SK-N-SH (cell line): Measurements from ENCODE around the gene SV2A. TPM values are rescaled to one million over a fixed set of nuclear protein-coding genes. Genes with fewer than 3 reads are reported as not detected.
"Not testable (repeated sequence)": the region's sequence is repeated elsewhere in the genome, so short reads cannot be mapped to it uniquely, and the experiment has no call there.

ENCODE experiments used
- CTCF ChIA-PET: fragments of 300-600, 350-600 bp; formaldehyde crosslinking; extraction: SDS; loops from one replicate; lab custom pipeline; 2021; lab: Yijun Ruan, JAX
- POLR2A ChIA-PET: fragments of 350-600 bp; sonication (Branson Sonifier 250); formaldehyde crosslinking; extraction: SDS; loops from one replicate; lab custom pipeline; 2020; ENCODE audit warnings: antibody characterized with exemption, inconsistent platforms; lab: Yijun Ruan, JAX
- DNase-seq: peaks from one replicate; pipeline ENCODE4 v3.0.0; 2012
- H2AFZ ChIP-seq: fragments of 200-600 bp; sonication (generic); 2 replicates; pipeline ENCODE4 v1.8.1; 2016; ENCODE audit warnings: antibody characterized with exemption, mild to moderate bottlenecking, low read depth
- H3F3A ChIP-seq: fragments of 200-600 bp; sonication (generic); replicated peaks from 2 replicates; pipeline ENCODE3; 2016; ENCODE audit warnings: antibody characterized with exemption, mild to moderate bottlenecking; ENCODE audit not compliant: insufficient read depth
- H3K27ac ChIP-seq, 2 experiments: fragments of 200-500 bp in 1 of 2; fragments of 200-600 bp in 1 of 2; sonication (Bioruptor generic) in 1 of 2; sonication (generic), shearing (Covaris generic) in 1 of 2; 2 replicates each; pipeline versions ENCODE4 v1.5.1 to v1.6.1; 2014 to 2016; ENCODE audit warnings: low read depth in 2 of 2, inconsistent platforms in 1 of 2, low read length in 1 of 2, mild to moderate bottlenecking in 1 of 2, mixed read lengths in 1 of 2
- H3K27me3 ChIP-seq: fragments of 200-600 bp; sonication (generic), shearing (Covaris generic); 2 replicates; pipeline ENCODE4 v1.6.1; 2016; ENCODE audit warnings: mixed run types; ENCODE audit not compliant: insufficient read depth
- H3K36me3 ChIP-seq, 2 experiments: fragments of 200-500 bp in 1 of 2; fragments of 200-600 bp in 1 of 2; sonication (Bioruptor generic) in 1 of 2; sonication (generic) in 1 of 2; replicated peaks in 1 of 2; 2 replicates each; pipeline versions ENCODE3 to v1.5.1; 2014 to 2016; ENCODE audit warnings: low read length in 1 of 2, mild to moderate bottlenecking in 1 of 2; ENCODE audit not compliant: insufficient read depth in 2 of 2, control insufficient read depth in 1 of 2
- H3K4me1 ChIP-seq, 2 experiments: fragments of 200-500 bp in 1 of 2; fragments of 200-600 bp in 1 of 2; sonication (Bioruptor generic) in 1 of 2; sonication (generic), shearing (Covaris generic) in 1 of 2; 2 replicates each; pipeline versions ENCODE4 v1.5.1 to v1.6.1; 2014 to 2016; ENCODE audit warnings: low read depth in 1 of 2, low read length in 1 of 2, mixed run types in 1 of 2; ENCODE audit not compliant: insufficient read depth in 2 of 2, control insufficient read depth in 1 of 2
- H3K4me2 ChIP-seq: fragments of 200-600 bp; sonication (generic), shearing (Covaris generic); 2 replicates; pipeline ENCODE4 v1.6.1; 2017; ENCODE audit warnings: mixed run types
- H3K4me3 ChIP-seq, 2 experiments: fragments of 200-500 bp in 1 of 2; fragments of 200-600 bp in 1 of 2; sonication (Bioruptor generic) in 1 of 2; sonication (generic), shearing (Covaris generic) in 1 of 2; 2 replicates each; pipeline versions ENCODE4 v1.5.1 to v1.8.1; 2014 to 2016; ENCODE audit warnings: low read depth in 2 of 2, inconsistent platforms in 1 of 2, low read length in 1 of 2, mild to moderate bottlenecking in 1 of 2, mixed read lengths in 1 of 2, moderate library complexity in 1 of 2
- H3K79me2 ChIP-seq: fragments of 200-600 bp; sonication (generic); 2 replicates; pipeline ENCODE4 v1.8.1; 2017; ENCODE audit warnings: mild to moderate bottlenecking; ENCODE audit not compliant: insufficient read depth
- H3K9ac ChIP-seq: fragments of 200-600 bp; sonication (generic); 2 replicates; pipeline ENCODE4 v1.6.1; 2017; ENCODE audit warnings: mixed run types
- H3K9me2 ChIP-seq: fragments of 200-600 bp; sonication (generic); 2 replicates; pipeline ENCODE4 v1.6.1; 2017; ENCODE audit warnings: mixed run types
- H3K9me3 ChIP-seq: fragments of 200-600 bp; sonication (generic); 2 replicates; pipeline ENCODE4 v1.6.1; 2017; ENCODE audit warnings: mixed run types, mild to moderate bottlenecking, moderate library complexity
- H4K20me1 ChIP-seq: fragments of 200-600 bp; sonication (generic); 2 replicates; pipeline ENCODE4 v1.6.1; 2017; ENCODE audit warnings: mild to moderate bottlenecking, mixed run types; ENCODE audit not compliant: insufficient read depth
- CHD2 ChIP-seq: fragments of 150-350 bp; IDR thresholded peaks from 2 replicates; pipeline ENCODE4 v1.6.1; 2018; ENCODE audit warnings: low read length; ENCODE audit not compliant: partially characterized antibody
- ELF1 ChIP-seq: IDR thresholded peaks from 2 replicates; pipeline ENCODE4 v1.4.0; 2012
- EP300 ChIP-seq, 2 experiments: IDR thresholded peaks; 2 replicates each; pipeline versions ENCODE4 v1.4.0 to v1.6.1; 2012; ENCODE audit warnings: borderline replicate concordance in 1 of 2, low read depth in 1 of 2, low read length in 1 of 2
- EZH2phosphoT487 ChIP-seq: fragments of 200-600 bp; sonication (generic); IDR thresholded peaks from 2 replicates; pipeline ENCODE4 v1.6.1; 2017; ENCODE audit warnings: low read depth, mixed run types, mild to moderate bottlenecking, antibody characterized with exemption, moderate library complexity, borderline replicate concordance
- FOXM1 ChIP-seq: IDR thresholded peaks from 2 replicates; pipeline ENCODE4 v1.4.0; 2012; ENCODE audit warnings: low read depth, mild to moderate bottlenecking
- IRF3 ChIP-seq: fragments of 150-350 bp; IDR thresholded peaks from 2 replicates; pipeline ENCODE4 v1.6.1; 2016; ENCODE audit warnings: mild to moderate bottlenecking, low read depth, low read length
- JUND ChIP-seq: IDR thresholded peaks from 2 replicates; pipeline ENCODE4 v1.4.0; 2012
- NFIC ChIP-seq: IDR thresholded peaks from 2 replicates; pipeline ENCODE4 v1.4.0; 2012; ENCODE audit warnings: borderline replicate concordance
- POLR2AphosphoS5 ChIP-seq: IDR thresholded peaks from 2 replicates; pipeline ENCODE4 v1.6.1; 2012; ENCODE audit warnings: low read depth, low read length
- RAD21 ChIP-seq: IDR thresholded peaks from 2 replicates; pipeline ENCODE4 v1.6.1; 2012; ENCODE audit warnings: mild to moderate bottlenecking, low read length
- RFX5 ChIP-seq: IDR thresholded peaks from 2 replicates; pipeline ENCODE4 v1.6.1; 2012; ENCODE audit warnings: mild to moderate bottlenecking, improper control_type of control experiment, low read length
- RXRA ChIP-seq: IDR thresholded peaks from 2 replicates; pipeline ENCODE4 v1.4.0; 2012; ENCODE audit warnings: low read depth, mild to moderate bottlenecking, borderline replicate concordance
- SMC3 ChIP-seq: IDR thresholded peaks from 2 replicates; pipeline ENCODE4 v1.6.1; 2012; ENCODE audit warnings: low read depth, low read length, improper control_type of control experiment
- TEAD4 ChIP-seq: IDR thresholded peaks from 2 replicates; pipeline ENCODE4 v1.4.0; 2012; ENCODE audit warnings: mild to moderate bottlenecking, borderline replicate concordance; ENCODE audit not compliant: insufficient read depth
- YY1 ChIP-seq: IDR thresholded peaks from 2 replicates; pipeline ENCODE4 v1.4.0; 2012; ENCODE audit warnings: low read depth, mild to moderate bottlenecking
- WGBS: methylation state at CpG from one replicate; pipeline ENCODE4 v1.1.6; 2017; ENCODE audit warnings: low lambda C conversion rate; 5-methylcytosine and 5-hydroxymethylcytosine counted together
- polyA plus RNA-seq, 3 experiments: library from polyadenylated mRNA; depleted of rRNA; stranded (reverse); fragments of >200 nt; gene quantifications; 2 replicates each; pipeline ENCODE4 v1.2.3, GENCODE V29; 2012
- TF ChIP-seq, protein P1 (sequence below): IDR thresholded peaks from 2 replicates; pipeline ENCODE4 v1.6.1; 2012; ENCODE audit warnings: mild to moderate bottlenecking, low read depth, low read length, moderate library complexity
- TF ChIP-seq, protein P2 (sequence below): IDR thresholded peaks from 2 replicates; pipeline ENCODE4 v1.4.0; 2012; ENCODE audit warnings: low read depth, borderline replicate concordance
- TF ChIP-seq, protein P3 (sequence below): fragments of 200-600 bp; sonication (generic); IDR thresholded peaks from 2 replicates; pipeline ENCODE4 v1.6.1; 2017; ENCODE audit warnings: antibody characterized with exemption, mild to moderate bottlenecking, moderate library complexity

Gene SV2A
- polyA plus RNA-seq, 1 of the 3 experiments (the other 2 are of a cell fraction): 22.7 TPM

DNA sequence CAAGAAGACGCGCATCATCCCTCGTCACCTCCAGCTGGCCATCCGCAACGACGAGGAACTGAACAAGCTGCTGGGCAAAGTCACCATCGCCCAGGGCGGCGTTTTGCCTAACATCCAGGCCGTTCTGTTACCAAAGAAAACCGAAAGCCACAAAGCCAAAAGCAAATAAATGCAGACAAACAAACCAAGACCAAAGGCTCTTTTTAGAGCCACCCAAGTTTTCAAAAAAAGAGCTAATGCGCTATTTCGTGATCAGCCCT is 30.5 kb downstream of the SV2A start:
- H3K27ac ChIP-seq: peak overlapping the region; percentile 98 to 100
- not testable (repeated sequence) for DNase-seq, H3K9me3 ChIP-seq, H3K9me2 ChIP-seq, H2AFZ ChIP-seq, H3K36me3 ChIP-seq, H3K27me3 ChIP-seq
- peaks cover 30% of the 10 kb centered on the region for H3K79me2 ChIP-seq
- peak overlapping the region; percentile 82 for H3K4me2 ChIP-seq
- peaks cover 43% of the 10 kb centered on the region for H3F3A ChIP-seq
- H3K4me3 ChIP-seq: peak overlapping the region; percentile 73 to 80
- TF ChIP-seq POLR2AphosphoS5: peak; percentile 15; the same call in 1 of the 2 replicates
- 0 out of 2 replicates have a peak, but pooled peaks have one; percentile 52 for TF ChIP-seq FOXM1
- H3K4me1 ChIP-seq: peaks cover 8 to 19% of the 10 kb centered on the region in 2 experiments; a peak in 3 of 4 replicates
- 0% methylated on average over 13 of the region's 13 CpGs for WGBS
- H3K9ac ChIP-seq: peak overlapping the region; percentile 79
- POLR2A ChIA-PET: interaction anchor here (0.6 to 4.4 kb wide), 26 partner anchors 12 to 1493 kb away, joined by 3 to 34 read pairs (median 8); partner anchors contain the start of genes BOLA1, OTUD7B, SF3B4 and SV2A
- CTCF ChIA-PET: interaction anchor here (1.3 to 3.6 kb wide), 7 partner anchors 41 to 300 kb away, joined by 4 to 33 read pairs (median 6); partner anchors contain the start of gene SF3B4
- H4K20me1 ChIP-seq: peaks cover 20% of the 10 kb centered on the region; the same call in 1 of the 2 replicates

- Histone ChIP-seq H3K27ac (peak overlapping the region; percentile 98 to 100), H3K36me3 (no peaks in the 10 kb centered on the region), H3K27me3 (no peaks in the 10 kb centered on the region), H3F3A (peaks cover 43% of the 10 kb centered on the region), H3K9me2 (no peaks in the 10 kb centered on the region), H3K79me2 (peaks cover 30% of the 10 kb centered on the region), H3K9ac (peak overlapping the region; percentile 95), H3K4me3 (peak overlapping the region; percentile 73 to 88), H4K20me1 (peaks cover 20% of the 10 kb centered on the region; the same call in 1 of the 2 replicates), H2AFZ (no peak overlapping the region), H3K9me3 (no peaks in the 10 kb centered on the region), H3K4me2 (peak overlapping the region; percentile 82), H3K4me1 (peaks cover 8 to 19% of the 10 kb centered on the region in 2 experiments; a peak in 3 of 4 replicates)
- WGBS: under 1% methylated on average over 34 of the region's 62 CpGs
- POLR2A ChIA-PET: interaction anchor here (0.6 to 4.4 kb wide), 26 partner anchors 12 to 300 kb away, joined by 3 to 34 read pairs (median 8); partner anchors contain the start of genes BOLA1, OTUD7B, PLEKHO1 and SF3B4
- peak; percentile 88 for DNase-seq
- CTCF ChIA-PET: interaction anchor here (1.6 to 3.6 kb wide), 4 partner anchors 42 to 301 kb away, joined by 6 to 33 read pairs (median 10); partner anchors contain the start of gene SF3B4
- TF ChIP-seq YY1: no peak; the same call in none of the 2 replicates
- TF ChIP-seq, protein P1, sequence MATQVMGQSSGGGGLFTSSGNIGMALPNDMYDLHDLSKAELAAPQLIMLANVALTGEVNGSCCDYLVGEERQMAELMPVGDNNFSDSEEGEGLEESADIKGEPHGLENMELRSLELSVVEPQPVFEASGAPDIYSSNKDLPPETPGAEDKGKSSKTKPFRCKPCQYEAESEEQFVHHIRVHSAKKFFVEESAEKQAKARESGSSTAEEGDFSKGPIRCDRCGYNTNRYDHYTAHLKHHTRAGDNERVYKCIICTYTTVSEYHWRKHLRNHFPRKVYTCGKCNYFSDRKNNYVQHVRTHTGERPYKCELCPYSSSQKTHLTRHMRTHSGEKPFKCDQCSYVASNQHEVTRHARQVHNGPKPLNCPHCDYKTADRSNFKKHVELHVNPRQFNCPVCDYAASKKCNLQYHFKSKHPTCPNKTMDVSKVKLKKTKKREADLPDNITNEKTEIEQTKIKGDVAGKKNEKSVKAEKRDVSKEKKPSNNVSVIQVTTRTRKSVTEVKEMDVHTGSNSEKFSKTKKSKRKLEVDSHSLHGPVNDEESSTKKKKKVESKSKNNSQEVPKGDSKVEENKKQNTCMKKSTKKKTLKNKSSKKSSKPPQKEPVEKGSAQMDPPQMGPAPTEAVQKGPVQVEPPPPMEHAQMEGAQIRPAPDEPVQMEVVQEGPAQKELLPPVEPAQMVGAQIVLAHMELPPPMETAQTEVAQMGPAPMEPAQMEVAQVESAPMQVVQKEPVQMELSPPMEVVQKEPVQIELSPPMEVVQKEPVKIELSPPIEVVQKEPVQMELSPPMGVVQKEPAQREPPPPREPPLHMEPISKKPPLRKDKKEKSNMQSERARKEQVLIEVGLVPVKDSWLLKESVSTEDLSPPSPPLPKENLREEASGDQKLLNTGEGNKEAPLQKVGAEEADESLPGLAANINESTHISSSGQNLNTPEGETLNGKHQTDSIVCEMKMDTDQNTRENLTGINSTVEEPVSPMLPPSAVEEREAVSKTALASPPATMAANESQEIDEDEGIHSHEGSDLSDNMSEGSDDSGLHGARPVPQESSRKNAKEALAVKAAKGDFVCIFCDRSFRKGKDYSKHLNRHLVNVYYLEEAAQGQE: peak; percentile 57; the same call in 1 of the 2 replicates
- TF ChIP-seq EZH2phosphoT487: no peak
- TF ChIP-seq EP300 (IDR thresholded peaks at IDR 0.05; ENCODE audit: borderline replicate concordance in 1 of 2, low read depth in 1 of 2, low read length in 1 of 2): peak in 1 of 2 experiments; percentile 30; a peak in 1 of 4 replicates
- TF ChIP-seq RFX5: peak; percentile 60; the same call in 1 of the 2 replicates
- no peak for TF ChIP-seq SMC3
- peak; percentile 45; the same call in 1 of the 2 replicates for TF ChIP-seq TEAD4
- TF ChIP-seq RXRA: no peak
- 0 out of 2 replicates have a peak, but pooled peaks have one; percentile 5 for TF ChIP-seq ELF1
- TF ChIP-seq RAD21: no peak
- TF ChIP-seq, protein P2, sequence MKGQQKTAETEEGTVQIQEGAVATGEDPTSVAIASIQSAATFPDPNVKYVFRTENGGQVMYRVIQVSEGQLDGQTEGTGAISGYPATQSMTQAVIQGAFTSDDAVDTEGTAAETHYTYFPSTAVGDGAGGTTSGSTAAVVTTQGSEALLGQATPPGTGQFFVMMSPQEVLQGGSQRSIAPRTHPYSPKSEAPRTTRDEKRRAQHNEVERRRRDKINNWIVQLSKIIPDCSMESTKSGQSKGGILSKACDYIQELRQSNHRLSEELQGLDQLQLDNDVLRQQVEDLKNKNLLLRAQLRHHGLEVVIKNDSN: no peak
- TF ChIP-seq NFIC: 0 out of 2 replicates have a peak, but pooled peaks have one; percentile 7
- peak; percentile 63; the same call in 1 of the 2 replicates for TF ChIP-seq IRF3
- peak; percentile 73 for TF ChIP-seq CHD2
- TF ChIP-seq JUND: peak; percentile 8; the same call in 1 of the 2 replicates
- TF ChIP-seq, protein P3, sequence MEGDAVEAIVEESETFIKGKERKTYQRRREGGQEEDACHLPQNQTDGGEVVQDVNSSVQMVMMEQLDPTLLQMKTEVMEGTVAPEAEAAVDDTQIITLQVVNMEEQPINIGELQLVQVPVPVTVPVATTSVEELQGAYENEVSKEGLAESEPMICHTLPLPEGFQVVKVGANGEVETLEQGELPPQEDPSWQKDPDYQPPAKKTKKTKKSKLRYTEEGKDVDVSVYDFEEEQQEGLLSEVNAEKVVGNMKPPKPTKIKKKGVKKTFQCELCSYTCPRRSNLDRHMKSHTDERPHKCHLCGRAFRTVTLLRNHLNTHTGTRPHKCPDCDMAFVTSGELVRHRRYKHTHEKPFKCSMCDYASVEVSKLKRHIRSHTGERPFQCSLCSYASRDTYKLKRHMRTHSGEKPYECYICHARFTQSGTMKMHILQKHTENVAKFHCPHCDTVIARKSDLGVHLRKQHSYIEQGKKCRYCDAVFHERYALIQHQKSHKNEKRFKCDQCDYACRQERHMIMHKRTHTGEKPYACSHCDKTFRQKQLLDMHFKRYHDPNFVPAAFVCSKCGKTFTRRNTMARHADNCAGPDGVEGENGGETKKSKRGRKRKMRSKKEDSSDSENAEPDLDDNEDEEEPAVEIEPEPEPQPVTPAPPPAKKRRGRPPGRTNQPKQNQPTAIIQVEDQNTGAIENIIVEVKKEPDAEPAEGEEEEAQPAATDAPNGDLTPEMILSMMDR: no peak
These were observed 31.0 kb downstream of the SV2A start for GRCh38 chr1:149886396-149887195.
